HG02973 (cell line): ENCODE measurements around the gene PACS2.

ENCODE experiments used
- ATAC-seq: cut with Tn5 transposase; IDR thresholded peaks from one replicate; pipeline ENCODE4 v1.9.1; 2021; ENCODE audit warnings: moderate library complexity; ENCODE audit not compliant: unreplicated experiment

PACS2 gene

DNA sequence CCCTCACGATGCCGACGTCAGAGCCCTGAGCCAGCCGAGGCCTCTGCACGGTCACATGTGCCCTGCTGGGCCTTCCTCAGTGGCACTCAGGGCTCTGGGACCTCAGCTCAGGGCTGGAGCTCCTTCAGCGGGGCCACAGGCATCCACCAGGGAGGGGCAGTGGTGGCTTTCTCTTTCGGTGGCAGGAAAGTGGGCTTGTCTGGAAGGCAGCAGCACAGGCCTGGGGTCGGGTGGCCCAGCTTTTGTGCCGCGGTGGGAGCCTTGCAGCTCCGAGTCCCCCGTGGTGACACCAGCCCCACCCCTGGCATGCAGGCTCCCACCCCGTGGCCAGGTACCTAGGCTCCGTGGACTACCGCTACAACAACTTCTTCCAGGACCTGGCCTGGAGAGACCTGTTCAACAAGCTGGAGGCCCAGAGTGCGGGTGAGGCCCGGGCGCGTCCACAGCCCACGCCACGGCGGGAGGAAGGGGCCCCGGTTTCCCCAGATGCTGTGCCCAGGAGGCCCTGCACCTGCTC lies 69.6 kb downstream of the PACS2 start:
- ATAC-seq = no peak

DNA sequence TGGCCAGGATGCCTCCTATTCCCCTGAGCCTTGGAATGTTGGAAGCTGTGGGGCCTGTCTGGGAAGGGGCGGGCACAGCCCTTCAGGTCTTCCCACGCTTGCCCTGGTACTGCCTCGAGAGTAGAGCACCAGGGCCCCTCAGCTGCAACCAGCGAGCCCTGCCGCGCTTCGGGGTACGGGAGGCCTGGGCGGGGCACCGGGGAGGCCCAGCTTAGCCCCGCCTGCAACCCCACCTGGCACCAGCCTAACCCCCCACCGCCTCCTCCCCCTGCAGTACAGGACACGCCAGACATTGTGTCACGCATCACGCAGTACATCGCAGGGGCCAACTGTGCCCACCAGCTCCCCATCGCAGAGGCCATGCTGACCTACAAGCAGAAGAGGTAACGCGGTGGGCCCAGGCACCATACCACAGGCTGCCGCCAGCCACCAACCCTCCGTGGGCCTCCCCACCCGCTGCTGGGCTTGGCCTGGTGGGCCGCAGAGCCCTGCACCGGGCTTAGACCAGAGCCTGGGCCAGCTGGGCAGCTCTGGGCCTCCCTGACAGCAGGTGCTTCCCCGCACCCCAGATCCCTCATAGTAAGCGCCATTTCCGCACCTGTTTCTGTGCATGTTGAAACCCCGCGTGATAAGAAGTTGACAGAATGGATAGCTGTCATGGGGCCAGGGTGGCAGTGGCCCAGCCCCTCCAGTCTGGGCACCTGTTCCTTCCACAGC lies 70.2 kb downstream of the PACS2 start:
- no peak for ATAC-seq

DNA sequence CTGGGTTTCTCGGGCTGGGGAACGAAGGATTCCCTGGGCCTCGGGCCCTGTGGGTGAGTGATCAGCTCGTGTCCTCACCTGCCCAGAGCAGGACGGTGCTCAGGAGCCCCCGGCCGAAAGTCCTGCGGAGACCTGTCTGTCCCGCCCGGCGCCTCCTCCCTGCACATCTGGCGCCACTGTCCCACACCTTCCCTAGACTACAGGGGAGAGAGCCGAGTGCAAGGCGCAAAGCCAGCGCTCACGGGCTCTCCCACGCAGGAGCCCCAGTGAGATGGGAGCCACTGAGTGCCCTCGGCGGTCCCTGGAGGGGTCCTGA lies 70.7 kb downstream of the PACS2 start:
- ATAC-seq = no peak

DNA sequence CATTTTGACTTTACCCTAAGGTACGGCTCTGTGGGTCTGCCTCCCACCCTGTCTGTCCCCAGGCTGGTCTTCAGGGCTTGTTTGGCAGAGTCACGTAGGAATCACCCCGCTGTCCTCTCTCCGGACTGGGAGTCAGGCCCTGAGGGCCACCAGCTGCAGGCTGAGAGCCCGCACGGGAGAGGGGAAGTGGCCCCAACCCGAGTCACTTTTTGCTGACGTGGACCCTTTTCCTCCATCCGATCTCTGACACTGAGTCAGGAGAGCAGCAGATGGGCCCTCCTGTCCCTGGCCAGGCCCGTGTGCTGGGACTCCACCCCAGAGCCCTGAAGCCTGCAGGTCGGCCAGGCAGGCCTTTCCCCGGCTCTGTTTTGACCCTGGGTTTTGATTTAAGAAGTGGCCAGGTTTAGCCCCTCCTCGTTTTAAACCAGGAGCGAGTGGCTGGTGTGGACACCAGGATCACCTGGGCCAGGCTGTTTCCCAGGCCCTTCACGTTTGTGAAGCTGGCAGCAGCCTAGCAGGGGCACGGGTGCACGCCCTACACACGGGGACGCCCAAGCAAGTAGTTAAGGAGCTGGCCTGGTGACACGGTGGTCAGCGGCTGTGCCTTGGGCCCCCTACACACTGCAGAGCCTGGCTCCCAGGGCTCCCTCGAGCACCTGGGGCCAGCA lies 71.3 kb downstream of the PACS2 start:
- ATAC-seq = no peak

DNA sequence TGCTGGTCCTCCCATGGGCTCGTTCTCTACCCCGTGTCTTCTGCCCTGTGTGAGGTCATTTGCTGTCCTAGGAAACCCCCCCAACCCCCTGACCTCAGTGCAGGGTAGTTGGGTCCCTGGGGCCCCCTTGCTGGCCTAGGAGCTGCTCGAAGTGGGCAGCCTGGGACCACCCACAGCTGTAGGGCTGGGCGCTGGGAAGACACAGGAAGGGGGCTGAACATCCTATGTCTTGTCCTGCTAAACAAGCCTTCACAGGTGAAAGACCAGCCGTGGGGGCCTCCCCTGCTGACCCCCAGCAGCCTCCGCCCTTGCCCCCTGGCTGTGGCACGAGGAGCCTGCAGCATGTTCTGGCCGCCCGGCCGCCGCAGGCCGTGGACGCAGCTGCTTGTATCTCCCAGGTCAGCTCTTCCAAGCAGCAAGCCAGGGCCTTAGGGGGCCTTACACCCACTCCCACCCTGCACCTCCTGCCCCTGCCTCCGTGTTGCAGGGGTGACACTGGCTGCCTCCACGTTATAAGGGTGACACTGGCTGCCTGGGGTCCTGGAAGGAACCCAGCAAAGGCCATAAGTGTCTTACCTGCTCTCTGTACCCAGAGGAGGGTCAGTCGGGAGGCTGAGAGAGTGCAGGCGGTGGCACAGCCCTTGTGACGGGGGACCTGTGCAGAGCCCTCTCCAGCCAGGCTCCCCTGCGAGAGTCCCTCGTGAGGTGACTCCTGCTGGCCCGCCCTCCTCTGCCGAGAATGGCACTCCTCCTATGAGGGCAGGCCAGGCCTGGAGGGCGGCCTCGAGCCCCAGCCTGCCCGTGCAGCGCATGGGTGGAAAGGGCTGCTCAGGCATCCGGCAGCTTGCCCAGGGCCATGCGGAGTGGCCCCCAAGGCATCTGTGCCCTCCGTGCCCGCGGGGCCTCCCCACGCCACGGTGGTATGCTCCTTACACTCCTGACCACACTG lies 72.3 kb downstream of the PACS2 start:
- no peak for ATAC-seq

DNA sequence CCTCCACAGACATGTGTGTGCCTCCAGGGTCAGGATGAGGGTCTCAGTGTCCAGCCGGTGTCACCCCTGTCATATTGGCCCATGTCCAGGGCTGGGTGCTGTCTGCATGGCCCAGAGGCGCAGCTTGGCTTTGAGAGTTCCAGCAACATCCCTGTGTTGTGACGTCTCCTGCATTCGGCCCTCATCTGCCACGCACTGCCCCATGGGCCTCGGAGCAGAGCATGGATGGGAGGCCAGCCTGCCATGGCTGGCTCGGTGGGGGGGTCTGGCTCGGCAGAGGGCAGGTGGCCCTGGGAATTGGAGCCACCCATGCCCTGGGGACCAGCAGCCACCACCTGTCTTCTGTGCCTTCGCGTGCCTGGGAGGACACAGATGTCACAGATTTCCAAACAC lies 73.0 kb downstream of the PACS2 start:
- no peak for ATAC-seq

DNA sequence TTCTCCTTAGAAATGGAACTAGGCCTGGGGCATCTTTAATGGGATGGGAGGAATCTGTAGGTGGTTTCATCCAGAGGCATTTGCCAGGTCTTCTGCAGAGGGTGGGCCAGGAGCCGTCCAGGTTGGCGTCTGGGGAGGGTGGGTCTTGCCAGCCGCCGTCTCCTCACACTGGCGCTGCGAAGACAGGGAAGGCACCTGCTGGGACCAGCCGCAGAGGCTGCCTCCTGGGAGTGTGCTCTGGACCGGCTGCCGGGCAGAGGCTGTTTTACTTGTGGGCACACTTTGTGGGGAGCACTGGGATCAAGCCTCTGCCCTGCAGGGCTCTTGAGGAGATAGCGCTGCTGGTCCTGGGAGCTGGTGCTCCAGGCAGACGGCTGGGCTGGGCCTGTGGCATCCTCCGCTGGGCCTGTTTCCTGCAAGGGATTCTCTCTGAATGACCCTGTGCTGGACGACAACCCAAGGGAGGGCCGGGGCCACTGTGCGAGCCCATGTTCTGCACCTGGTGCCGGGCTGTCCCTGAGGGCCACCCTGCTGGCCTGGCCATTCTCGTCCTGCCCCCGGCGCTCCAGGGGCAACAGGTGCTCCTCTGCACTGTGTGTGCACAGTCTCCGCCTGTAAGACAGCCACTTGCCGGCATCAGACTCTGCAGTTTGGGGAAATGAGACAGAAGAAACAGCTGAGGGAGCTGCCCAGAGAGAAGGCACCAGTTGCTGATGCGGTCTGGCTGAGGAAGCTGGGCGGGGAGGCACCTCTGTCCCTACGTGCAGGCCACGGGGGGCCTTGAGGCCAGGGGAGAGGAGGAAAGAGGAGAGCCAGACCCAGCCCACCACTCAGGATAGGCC lies 73.8 kb downstream of the PACS2 start:
- ATAC-seq = no peak

DNA sequence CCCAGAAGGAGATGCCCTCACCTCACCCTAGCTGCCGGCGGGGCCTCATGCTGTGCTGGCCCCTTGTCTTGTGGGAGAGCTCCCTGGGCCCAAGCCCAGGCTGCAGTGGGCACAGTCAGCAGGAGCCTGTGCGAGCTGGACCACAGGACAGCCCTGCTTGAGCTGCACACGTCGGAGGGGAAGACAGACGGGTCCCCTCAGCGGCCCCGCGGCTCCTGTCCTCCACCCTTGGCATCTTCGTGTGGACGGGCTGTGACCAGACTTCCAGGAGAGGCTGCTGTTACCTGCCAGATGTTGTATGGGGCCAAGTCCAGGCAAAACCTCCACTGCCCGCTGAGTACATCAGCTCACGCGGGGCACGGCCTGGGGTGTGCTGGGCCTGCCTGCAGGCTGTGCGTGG lies 74.4 kb downstream of the PACS2 start:
- no peak for ATAC-seq

DNA sequence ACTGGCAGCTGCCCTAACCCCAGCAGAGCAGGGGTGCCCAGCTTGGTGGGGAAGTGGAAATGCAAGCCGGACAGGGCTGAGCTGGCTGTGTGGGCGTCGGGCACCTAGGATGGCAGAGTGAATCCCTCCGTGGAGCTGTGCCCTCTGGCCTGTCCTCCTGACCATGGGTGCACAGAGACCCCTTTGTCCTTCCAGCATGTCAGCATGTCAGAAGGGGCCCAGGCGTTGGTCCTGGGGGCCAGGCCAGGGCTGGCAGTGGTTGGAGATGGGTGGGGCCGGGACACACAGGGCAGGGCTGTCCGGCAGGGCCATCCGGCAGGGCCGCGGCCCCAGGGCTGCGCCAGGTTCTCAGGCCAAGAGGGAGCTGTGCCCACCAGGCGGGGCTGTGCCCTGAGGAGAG lies 75.0 kb downstream of the PACS2 start:
- no peak for ATAC-seq

DNA sequence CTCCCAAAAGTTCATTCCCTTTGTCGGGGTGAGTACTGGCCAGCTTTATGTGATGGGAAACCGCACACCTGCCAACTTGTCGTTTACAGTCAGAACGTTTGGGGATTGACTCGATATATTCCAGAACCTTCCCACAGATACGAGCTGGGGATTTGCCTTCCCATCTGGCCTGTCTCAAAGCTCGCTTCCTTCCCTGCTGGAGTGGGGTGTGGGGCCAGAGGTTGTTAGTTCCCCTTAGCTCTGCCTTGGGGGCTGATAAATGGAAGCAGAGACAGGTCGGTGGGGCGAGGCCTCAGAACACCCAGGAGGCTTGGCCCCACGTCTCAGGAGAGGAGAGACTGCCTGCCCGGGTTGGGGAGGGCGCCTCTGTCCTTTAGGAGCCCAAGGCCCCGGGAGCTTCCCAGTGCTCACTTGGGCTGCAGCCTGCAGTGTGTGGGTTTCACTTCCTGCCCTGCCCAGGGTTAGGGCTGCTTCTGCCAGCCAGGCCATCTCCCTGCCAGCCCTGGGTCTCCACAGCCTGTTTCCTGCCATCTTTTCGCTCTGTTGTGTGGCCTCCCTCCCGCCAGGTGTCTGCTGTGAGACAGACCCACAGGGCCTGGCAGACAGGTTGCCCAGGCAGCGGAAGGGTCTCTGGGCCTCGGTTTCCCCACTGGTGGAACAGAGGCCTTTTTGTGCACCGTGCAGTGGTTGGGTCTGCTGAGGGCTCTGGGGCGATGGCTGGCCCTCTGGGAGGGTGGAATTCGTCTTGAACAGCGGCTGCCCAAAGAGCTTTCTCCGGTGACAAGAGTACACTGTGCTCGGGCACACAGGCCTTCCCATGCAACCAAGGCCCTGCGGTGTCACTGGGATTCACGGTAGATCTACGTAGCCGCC lies 75.7 kb downstream of the PACS2 start:
- no peak for ATAC-seq

DNA sequence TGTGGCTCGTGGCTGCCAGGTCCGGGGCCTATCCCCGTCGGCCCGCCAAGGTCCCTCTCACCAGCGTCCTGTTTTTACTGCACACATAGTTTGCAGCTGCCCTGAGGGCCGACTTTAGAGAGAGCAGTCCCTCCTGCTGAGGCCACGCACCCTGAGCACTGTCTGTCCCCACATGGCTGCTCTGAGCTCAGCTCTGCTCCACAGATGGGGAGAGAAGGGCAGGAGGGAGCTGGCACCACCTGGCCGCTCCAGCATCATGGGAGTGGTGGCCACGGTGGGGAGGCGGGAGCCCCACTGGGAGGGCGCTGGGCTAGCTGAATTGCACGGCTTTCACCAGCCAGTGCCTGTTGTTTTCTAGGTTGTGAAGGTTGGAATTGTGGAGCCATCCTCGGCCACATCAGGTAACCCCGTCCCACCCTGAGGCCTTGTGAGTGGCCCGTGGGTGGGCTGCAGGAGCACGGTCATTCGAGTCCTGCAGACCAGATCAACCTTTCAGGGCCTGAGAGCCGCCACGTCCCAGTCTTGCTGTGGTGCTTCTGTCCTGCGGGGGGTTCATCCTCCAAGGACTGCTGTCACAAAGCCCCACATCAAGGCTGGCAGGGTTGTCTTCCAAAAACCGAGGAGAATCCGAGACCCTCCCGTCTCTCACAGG lies 76.4 kb downstream of the PACS2 start:
- no peak for ATAC-seq

DNA sequence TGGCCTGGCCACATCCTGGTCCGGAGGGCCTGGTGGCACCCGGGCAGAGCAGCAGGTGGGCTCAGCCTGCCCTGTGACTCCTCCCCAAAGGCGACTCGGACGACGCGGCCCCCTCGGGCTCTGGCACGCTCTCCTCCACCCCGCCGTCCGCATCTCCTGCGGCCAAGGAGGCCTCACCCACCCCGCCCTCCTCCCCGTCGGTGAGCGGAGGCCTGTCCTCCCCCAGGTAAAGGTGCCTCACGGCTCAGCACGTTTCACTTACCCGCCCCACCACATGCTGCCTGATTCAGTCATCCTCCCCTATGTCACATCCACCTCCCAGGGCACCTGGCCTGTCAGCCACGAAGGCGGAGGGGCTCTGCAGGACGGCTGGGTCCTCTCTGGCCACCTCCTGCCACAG lies 77.0 kb downstream of the PACS2 start:
- ATAC-seq = no peak

DNA sequence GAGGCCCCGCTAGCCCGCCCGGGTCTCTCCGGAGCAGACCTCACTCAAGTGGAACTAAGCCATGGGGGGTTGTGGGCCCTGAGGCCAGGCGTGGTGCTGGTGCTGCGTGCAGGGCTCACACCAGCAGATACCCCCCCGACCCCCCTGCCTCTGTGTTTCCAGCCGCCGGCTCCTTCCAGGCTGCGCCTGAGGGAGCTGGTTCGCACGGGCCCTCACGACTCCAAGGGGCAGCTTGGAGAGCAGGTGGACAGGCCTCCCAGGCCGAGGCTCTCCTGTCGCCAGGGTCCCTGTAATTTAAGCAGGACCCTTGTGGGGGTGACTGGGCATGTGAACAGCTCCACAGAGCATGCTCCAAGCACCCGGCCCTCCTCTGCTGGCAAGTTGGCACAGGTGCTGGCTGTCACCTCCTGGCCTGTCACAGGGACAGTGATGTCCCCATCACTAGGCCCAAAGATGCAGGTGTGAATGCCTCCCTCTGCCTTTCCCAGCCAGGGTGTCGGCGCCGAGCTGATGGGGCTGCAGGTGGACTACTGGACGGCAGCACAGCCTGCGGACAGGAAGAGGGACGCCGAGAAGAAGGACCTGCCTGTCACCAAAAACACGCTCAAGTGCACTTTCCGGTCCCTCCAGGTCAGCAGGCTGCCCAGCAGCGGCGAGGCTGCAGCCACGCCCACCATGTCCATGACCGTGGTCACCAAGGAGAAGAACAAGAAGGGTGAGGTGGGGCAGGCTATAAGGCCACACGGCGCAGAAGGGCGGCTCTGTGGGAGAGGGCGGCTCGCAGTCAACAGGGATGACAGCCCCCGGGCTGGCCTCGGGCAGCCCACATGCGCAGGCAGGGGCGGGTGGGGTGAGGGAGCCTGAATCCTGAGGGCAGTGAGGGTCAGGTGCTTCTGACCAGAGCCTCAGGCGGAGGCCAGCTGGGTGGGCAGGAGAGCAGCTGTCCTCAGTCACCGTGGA lies 77.9 kb downstream of the PACS2 start:
- no peak for ATAC-seq

DNA sequence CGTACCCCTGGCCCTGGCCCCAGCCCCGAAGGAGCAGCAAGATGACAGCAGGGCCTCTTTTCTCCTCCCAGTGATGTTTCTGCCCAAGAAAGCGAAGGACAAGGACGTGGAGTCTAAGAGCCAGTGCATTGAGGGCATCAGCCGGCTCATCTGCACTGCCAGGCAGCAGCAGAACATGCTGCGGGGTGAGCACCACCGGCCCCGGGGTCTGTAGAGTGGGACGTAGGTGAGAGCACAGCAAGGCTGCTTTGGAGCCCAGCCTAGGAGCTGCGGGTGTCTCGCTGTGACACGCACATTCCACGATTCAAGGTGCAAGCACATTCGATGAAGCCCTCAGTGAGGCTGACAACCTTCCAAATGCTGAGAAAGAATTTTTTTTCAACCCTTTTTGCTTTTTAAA lies 78.6 kb downstream of the PACS2 start:
- ATAC-seq = no peak

DNA sequence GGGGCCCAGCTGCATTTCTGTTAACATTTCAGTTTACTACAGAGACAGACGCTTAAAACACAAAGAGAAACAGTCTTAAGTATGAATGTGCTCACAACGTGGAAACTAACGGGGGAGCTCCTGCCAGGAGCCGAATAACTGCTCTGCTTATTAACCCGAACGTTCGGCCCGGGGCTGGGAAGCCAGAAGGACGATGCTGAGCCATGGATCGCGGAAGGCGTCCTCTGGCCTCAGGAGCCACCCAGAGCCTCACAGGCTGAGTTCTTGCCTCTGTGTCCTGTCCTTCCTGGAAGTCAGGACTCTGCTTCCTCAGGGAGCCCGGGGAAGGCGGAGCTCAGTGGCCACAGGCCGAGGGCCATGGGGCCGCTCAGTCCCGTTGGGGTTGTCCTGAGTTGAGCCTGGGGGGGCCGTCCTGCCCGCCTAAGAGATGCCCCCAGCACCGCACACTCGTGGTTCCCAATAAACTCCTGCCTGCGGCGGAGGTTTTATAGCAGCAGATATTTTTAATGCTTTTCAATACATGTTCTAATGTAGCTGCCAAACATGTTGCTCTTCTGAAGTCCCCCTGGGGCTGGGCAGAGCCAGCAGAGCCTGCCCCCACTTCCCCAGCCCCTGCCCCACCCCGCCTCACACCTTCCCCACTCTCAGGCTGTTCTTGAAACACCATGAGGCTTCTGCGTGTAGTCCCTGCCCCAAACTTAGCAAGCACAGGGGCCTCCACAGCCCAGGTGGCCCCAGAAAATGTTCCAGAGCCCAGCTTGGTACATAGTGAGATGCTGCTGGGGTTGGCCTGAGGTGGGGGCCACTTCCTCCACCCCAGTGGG lies 80.4 kb downstream of the PACS2 start:
- ATAC-seq = no peak

DNA sequence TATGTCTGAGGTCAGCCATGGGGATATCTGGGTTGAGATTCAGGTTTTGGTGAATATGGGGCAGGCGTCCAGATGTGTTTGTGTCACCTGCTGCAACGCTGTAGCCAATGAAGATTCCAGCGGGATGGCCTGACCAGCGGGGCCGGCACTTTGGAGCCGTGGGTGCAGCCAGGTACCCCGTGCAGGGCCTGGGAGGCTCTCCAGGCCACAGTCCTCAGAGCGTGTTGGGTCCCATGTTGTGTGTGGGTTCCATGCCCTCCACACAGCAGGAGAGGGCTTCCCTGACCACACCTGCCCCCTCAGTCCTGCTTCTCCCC lies 80.9 kb downstream of the PACS2 start:
- ATAC-seq = no peak

DNA sequence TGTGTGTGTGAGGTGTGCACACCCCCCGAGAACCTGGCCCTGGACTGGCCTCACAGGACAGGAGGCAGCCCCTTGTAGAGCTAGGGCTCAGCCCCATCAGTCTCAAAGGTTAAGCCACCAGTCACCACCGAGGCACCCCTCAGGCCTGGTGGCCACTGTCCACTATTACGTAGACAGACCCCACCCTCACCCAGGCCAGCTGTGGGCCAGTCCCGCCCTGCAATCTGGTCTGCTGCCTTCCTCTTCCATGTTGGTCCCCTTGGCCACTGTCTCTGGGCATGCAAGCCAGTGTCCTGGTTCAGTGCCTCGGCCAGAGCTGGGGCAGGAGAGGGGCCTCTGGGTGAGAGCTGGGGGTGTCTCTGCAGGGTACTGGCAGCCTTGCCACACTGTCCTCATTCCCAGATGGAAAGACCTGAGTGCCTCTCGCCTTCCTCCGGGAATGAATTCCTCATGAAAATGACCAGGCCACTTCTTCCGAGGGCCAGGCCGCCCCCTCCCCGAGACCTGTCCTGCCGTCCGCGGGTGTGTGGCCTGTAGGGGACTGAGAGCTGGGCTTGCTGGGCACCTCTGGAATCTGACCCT lies 82.9 kb downstream of the PACS2 start:
- ATAC-seq = no peak
